Right atrium auricular region (tissue), 2 donors: Measurements from ENCODE around the gene KTI12. TPM values are rescaled to one million over a fixed set of nuclear protein-coding genes. Genes with fewer than 3 reads are reported as not detected.

Source experiments
- DNase-seq: peaks from one replicate; pipeline ENCODE4 v3.0.0-alpha.2; 2019; ENCODE audit warnings: low spot score
- H3K27ac ChIP-seq, 2 donors: fragments of 200-600 bp; sonication (generic); 1 replicate in 1 of 2; 2 replicates in 1 of 2; pipeline ENCODE4 v1.5.1; 2016 to 2019
- H3K27me3 ChIP-seq, 2 donors: fragments of 200-600 bp; sonication (generic); one replicate each; pipeline versions ENCODE4 v1.5.1 to v1.6.0; 2017 to 2019
- H3K36me3 ChIP-seq: fragments of 200-600 bp; sonication (generic); one replicate; pipeline ENCODE4 v1.5.1; 2016
- H3K4me1 ChIP-seq, 2 donors: fragments of 200-600 bp; sonication (generic); one replicate each; pipeline versions ENCODE4 v1.5.1 to v1.6.0; 2017 to 2019
- H3K4me3 ChIP-seq, 2 donors: fragments of 200-600 bp; sonication (generic); 1 replicate in 1 of 2; 2 replicates in 1 of 2; pipeline ENCODE4 v1.5.1; 2017 to 2019; ENCODE audit warnings: mild to moderate bottlenecking in 1 of 2, moderate library complexity in 1 of 2
- H3K9me3 ChIP-seq, 2 donors: fragments of 200-600 bp; sonication (generic); one replicate each; pipeline ENCODE4 v1.5.1; 2019
- total RNA-seq, 2 donors: library from RNA; depleted of rRNA; stranded (reverse); fragments of >200 nt; gene quantifications; one replicate each; pipeline ENCODE4 v1.1.0, GENCODE V29; 2016
- TF ChIP-seq, protein P1 (sequence below), 2 donors: fragments of 200-600 bp; sonication (generic); IDR thresholded peaks; one replicate each; pipeline ENCODE4 v1.5.1; 2019; ENCODE audit warnings: antibody characterized with exemption in 2 of 2

KTI12 gene
- total RNA-seq, 2 donors from 2014 or later, result 3.3 to 4.7 TPM

DNA sequence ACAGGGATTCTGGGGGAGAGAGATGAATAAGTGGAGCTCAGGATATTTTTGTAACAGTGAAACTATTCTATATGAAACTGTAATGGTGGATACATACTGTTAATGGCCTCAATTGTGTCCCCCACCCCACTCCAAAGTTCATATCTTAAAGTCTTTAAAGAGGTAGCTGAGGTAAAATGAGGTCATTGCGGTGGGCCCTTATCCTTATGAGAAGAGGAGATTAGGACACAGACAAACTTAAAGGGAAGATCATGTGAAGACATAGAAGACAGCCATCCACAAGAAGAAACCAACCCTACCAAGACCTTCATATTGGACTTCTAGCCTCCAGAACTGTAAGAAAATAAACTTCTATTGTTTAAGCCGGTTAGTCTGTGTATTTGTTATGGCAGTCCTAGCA, 11.6 kb upstream of the KTI12 start:
- TF ChIP-seq, protein P1, sequence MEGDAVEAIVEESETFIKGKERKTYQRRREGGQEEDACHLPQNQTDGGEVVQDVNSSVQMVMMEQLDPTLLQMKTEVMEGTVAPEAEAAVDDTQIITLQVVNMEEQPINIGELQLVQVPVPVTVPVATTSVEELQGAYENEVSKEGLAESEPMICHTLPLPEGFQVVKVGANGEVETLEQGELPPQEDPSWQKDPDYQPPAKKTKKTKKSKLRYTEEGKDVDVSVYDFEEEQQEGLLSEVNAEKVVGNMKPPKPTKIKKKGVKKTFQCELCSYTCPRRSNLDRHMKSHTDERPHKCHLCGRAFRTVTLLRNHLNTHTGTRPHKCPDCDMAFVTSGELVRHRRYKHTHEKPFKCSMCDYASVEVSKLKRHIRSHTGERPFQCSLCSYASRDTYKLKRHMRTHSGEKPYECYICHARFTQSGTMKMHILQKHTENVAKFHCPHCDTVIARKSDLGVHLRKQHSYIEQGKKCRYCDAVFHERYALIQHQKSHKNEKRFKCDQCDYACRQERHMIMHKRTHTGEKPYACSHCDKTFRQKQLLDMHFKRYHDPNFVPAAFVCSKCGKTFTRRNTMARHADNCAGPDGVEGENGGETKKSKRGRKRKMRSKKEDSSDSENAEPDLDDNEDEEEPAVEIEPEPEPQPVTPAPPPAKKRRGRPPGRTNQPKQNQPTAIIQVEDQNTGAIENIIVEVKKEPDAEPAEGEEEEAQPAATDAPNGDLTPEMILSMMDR (IDR thresholded peaks at IDR 0.05), result no peak
- DNase-seq, result no peak
- no peak overlapping the region for H3K4me3 ChIP-seq
- H3K27me3 ChIP-seq, result no peaks in the 10 kb centered on the region
- H3K27ac ChIP-seq, result no peak overlapping the region
- no peaks in the 10 kb centered on the region for H3K9me3 ChIP-seq
- no peaks in the 10 kb centered on the region for H3K4me1 ChIP-seq
- H3K36me3 ChIP-seq, result peaks cover 7% of the 10 kb centered on the region

DNA sequence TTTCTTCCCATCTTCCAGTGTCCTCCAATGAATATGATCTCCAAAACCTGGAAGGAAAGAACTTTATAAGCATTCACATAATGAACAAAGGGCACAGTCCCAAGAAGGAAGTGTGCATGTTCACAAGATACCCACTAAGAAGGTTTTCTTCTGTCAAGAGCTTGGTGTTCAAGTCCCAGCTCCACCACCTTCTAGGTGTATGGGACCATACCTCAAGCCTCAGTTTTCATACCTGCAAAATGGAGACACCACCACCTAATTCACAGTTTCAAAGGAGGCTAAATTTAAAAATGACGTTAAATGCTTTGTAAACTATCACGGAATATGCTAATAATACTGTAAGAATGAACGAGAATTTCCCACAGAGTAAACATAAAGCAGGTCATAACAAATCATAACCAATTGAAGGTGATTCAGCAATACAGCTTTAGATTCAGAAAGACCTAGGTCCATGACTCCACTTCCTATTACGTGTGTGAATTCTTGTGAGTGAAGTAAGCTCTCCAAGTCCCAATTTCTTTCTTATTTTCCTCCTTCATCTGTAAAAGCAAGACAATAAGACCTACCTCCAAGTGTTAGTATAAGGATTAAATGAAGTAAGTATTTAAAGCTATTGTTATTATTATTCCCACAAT, 8.1 kb upstream of the KTI12 start:
- Histone ChIP-seq H3K36me3 (peaks cover 20% of the 10 kb centered on the region), H3K27me3 (no peaks in the 10 kb centered on the region), H3K4me3 (no peak overlapping the region), H3K4me1 (no peaks in the 10 kb centered on the region), H3K9me3 (no peaks in the 10 kb centered on the region), H3K27ac (no peak overlapping the region)
- no peak for DNase-seq
- TF ChIP-seq, protein P1 (IDR thresholded peaks at IDR 0.05), result no peak

DNA sequence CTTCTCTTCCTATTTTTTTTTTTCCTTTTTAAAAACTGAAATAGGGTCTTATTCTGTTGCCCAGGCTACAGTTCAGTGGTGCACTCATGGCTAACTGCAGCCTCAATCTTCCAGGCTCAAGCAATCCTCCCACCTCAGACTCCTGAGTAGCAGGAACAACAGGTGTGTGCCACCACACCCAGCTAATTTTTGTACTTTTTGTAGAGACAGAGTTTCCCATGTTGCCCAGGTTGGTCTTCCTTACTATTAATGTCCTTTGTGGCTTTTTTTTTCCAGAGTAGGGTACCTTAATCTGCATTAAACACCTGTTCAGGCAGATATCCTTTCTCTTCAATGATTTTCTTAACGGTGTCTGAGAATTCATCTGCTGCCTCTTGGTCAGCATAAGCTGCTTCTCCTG, 4.3 kb upstream of the KTI12 start:
- Histone ChIP-seq H3K27ac (no peak overlapping the region), H3K36me3 (peaks cover 20% of the 10 kb centered on the region), H3K9me3 (no peaks in the 10 kb centered on the region), H3K27me3 (no peaks in the 10 kb centered on the region), H3K4me3 (no peak overlapping the region), H3K4me1 (no peaks in the 10 kb centered on the region)
- DNase-seq, result no peak
- TF ChIP-seq, protein P1 (IDR thresholded peaks at IDR 0.05), result no peak

DNA sequence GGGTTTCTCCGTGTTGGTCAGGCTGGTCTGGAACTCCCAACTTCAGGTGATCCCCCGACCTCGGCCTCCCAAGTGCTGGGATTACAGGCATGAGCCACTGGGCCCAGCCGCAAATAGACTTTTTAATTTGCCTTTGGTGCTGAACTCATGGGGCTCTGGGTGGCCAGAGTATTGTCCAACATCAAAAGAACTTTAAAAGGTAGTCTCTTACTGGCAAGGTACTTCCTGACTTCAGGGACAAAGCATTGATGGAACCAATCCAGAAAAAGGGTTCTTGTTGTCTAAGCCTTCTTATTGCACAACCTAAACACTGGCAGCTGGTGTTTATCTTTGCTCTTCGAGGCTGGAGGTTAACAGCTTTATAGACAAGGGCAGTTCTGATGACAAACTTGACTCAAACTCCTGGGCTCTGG, 3.8 kb upstream of the KTI12 start:
- Histone ChIP-seq H3K36me3 (peaks cover 20% of the 10 kb centered on the region), H3K4me3 (no peak overlapping the region), H3K27me3 (no peaks in the 10 kb centered on the region), H3K9me3 (no peaks in the 10 kb centered on the region), H3K27ac (no peak overlapping the region), H3K4me1 (peaks cover 0 to 5% of the 10 kb centered on the region in 2 donors)
- no peak for DNase-seq
- TF ChIP-seq, protein P1 (IDR thresholded peaks at IDR 0.05), result no peak

DNA sequence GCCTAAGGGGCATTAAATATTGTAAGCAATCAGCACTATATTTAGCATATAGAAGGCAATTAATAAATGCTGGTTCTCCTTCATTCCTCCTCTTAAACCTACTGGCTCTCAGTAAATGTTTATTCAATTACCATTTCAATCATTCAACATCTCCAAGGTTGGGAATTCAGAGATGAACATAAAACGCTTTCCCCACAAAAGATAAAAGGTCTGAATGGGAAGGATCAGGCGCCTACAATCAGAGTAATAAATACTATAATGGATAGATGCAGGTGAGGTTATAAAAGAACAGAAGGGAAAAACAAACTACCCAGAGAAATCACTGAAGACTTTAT, 407 bp upstream of the KTI12 start:
- H3K36me3 ChIP-seq, result peaks cover under 1% of the 10 kb centered on the region
- no peaks in the 10 kb centered on the region for H3K9me3 ChIP-seq
- no peaks in the 10 kb centered on the region for H3K27me3 ChIP-seq
- H3K4me1 ChIP-seq, result peaks cover 0 to 17% of the 10 kb centered on the region in 2 donors
- H3K27ac ChIP-seq, result peak overlapping the region; percentile 81 to 83
- TF ChIP-seq, protein P1 (IDR thresholded peaks at IDR 0.05), result no peak
- no peak for DNase-seq
- peak overlapping the region; percentile 58 to 80 for H3K4me3 ChIP-seq

DNA sequence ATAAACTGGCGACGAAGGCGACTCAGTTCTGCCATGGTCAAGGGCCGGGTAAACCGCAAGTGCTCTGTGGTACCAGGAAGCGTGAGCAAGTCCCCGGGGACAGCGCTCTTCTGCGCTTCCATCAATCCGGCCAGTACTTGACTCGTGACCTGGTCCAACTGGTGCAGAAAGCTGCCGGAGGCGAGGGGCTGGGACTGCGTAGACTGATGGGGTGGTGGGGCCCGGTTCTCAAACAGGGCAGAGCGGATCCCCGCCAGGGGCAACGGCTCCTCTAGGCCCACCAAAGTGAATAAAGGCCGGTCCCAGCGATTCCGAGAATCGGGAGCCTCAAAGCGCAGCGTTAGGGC, 852 bp downstream of the KTI12 start:
- peaks cover 0 to 17% of the 10 kb centered on the region in 2 donors for H3K4me1 ChIP-seq
- DNase-seq, result peak; percentile 59
- no peaks in the 10 kb centered on the region for H3K9me3 ChIP-seq
- no peaks in the 10 kb centered on the region for H3K36me3 ChIP-seq
- H3K27me3 ChIP-seq, result no peaks in the 10 kb centered on the region
- H3K4me3 ChIP-seq, result peak overlapping the region; percentile 58 to 80
- peak overlapping the region; percentile 81 to 83 for H3K27ac ChIP-seq
- TF ChIP-seq, protein P1 (IDR thresholded peaks at IDR 0.05), result no peak
